Dermis microvascular lymphatic vessel endothelial cell (primary cell): Measurements from ENCODE around the gene TRIM8. TPM values are rescaled to one million over a fixed set of nuclear protein-coding genes. Genes with fewer than 3 reads are reported as not detected.

Source experiments
- DNase-seq, 2 donors: peaks; one replicate each; pipeline versions ENCODE4 v3.0.0 to v3.0.0-alpha.2; 2010; ENCODE audit warnings: low read depth in 2 of 2
- total RNA-seq: library from RNA; depleted of rRNA; stranded (reverse); fragments of >200 nt; gene quantifications from 2 replicates; pipeline ENCODE4 v1.2.1, GENCODE V29; 2014

TRIM8 gene, protein sequence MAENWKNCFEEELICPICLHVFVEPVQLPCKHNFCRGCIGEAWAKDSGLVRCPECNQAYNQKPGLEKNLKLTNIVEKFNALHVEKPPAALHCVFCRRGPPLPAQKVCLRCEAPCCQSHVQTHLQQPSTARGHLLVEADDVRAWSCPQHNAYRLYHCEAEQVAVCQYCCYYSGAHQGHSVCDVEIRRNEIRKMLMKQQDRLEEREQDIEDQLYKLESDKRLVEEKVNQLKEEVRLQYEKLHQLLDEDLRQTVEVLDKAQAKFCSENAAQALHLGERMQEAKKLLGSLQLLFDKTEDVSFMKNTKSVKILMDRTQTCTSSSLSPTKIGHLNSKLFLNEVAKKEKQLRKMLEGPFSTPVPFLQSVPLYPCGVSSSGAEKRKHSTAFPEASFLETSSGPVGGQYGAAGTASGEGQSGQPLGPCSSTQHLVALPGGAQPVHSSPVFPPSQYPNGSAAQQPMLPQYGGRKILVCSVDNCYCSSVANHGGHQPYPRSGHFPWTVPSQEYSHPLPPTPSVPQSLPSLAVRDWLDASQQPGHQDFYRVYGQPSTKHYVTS
- 38.4 and 82.4 TPM in 2 replicates for total RNA-seq

- peak in 1 of 2 donors; percentile 59 for DNase-seq
Measured at GRCh38 chr10:102644066-102644645, at the start of gene TRIM8. TSS of gene TRIM8 (plus strand) at chr10:102644479. CDS start at chr10:102644618, 139 bp downstream.

DNA sequence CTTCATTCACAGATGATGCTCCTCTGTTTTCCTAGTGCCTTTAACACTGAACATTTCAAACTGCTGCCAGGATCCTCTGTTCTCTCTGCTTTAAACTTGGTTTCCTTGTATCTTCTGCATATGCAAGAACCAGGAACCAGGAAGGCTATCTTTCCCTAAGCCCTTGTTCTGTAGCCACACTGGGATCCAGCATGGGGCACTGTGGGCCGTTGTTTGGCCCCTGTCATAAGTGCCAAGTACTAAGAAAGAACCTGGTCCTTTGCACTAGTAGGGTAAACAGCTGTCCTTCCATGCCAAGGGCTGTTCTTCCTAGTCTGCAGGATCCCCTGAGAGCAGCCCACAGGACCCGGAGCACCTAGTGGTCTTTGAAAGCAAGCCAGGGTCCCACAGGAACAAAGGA lies 49.0 kb upstream of the TRIM8 start:
- peak in 1 of 2 donors; percentile 41 for DNase-seq

- DNase-seq = no peak
Measured at GRCh38 chr10:102595897-102596296, 48.4 kb upstream of the TRIM8 start.

DNA sequence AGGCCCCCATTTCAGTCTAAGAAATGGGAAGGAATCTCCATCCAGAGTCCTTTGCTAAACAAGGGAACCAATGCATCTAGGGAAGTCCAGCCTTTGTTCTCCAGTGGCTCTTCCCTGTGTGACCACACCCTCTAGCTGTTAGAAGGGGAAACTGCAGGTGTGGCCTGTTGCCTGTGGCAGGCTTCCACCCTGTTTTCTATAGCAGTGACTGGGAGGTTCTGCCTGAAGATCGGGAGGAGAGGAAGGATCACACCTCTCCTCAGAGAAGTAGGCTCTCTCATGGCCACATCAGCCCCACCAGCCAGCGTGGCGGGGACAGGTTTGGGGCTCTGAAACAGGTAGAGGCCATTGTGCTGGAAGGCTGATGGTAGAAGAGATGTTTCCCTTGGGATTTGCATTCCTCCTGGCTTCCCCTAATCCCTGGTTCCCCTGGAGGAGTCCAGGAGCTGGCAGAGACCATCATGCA lies 47.7 kb upstream of the TRIM8 start:
- DNase-seq = peak in 1 of 2 donors; percentile 81

- peak in 1 of 2 donors; percentile 74 for DNase-seq
Measured at GRCh38 chr10:102597131-102597991, 46.9 kb upstream of the TRIM8 start.

GRCh38 chr10:102598243-102598642 lies 46.0 kb upstream of the TRIM8 start:
- peak in 1 of 2 donors; percentile 26 for DNase-seq

DNA sequence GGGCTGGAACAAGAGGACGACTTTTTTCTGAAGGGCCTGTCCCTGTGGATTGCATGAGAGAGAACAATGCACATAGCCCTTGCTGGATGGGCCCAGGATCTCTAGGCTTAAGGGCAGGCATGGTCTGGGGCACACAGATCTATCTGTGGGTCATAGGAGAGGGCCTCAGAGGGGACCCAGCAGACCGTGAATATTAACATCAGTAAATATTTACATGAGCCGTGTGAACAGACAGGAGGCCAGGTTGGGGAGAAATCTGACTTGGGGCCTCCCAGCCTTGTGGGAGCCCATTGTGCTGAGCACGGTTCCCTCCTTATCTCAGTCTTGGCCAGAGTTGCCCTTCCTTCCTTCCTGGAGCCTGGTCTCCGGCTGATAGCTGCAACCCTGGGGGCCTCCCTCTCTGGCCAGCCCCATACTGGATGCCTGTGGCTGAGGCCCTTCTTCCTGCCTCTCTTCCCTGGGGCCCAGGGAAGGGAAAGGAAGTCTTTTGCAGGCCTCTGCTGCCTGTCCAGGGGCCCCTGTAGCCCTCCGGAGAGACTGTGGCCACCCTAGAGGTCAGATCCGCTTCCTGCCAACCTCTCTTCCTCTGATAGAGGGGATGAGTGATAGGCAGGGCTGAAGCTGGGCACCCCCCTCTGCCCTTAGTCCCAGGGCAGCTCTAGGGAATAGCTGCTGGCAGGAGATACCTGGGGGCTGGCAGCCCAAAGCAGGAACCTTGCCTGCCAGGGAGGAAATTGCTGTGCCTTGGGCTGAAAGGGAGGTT lies 44.5 kb upstream of the TRIM8 start:
- peak; percentile 65 to 98 for DNase-seq

GRCh38 chr10:102600816-102601215 lies 43.5 kb upstream of the TRIM8 start:
- no peak for DNase-seq

DNA sequence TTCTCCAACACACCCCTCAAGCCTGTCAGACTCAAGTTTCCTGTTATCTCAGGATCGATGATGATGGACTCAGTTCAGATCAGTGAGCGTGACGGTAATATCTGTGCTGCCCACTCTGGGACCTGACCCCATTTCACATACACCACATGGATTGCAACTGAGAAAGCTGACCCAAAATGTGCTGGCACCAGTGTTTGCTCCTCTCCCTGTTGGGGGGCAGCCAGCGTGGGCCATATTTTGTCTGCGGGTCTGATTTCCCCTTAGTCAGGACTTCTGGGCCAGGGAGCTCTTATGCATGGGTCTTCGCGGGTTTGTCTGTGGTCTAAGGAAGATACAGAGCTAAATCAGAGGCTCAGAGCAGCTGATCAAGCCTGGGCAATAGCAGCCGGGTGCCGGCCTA lies 42.6 kb upstream of the TRIM8 start:
- DNase-seq = no peak

DNA sequence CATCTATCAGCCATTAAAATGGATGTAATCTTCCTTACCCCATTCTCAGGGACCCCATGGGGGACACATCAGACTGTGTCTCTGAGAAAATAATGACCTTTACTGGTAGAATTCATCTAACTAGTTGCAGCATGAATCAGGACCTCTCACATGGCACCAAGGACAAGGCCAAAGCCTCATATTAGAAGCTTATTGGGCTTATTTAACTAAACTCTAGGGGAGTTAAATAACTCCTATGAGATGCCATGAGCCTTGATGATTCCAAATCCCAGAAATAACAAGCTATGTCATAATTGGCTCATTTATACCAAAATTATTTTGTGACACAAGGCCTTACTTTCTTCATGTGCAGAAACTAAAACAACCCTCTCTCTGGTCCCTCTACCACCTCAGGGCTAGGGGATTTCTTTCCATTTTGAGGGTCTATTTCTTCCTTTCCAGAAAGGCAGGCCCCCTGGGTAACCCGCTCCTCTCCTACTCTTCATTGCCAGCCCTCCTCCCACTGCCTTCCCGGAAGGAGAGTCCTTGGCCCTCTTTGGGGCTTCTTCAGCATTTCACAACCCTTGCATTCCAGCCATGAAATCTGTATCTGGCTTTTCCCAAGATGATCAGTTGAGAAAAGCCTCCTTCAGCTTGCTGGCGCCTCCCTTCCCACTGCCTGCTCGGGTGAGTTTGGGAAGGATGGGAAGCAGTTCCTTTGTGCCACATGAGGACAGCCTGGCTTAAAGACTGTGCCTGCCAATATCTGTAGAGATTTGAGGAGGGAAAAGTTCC lies 41.8 kb upstream of the TRIM8 start:
- no peak for DNase-seq

DNA sequence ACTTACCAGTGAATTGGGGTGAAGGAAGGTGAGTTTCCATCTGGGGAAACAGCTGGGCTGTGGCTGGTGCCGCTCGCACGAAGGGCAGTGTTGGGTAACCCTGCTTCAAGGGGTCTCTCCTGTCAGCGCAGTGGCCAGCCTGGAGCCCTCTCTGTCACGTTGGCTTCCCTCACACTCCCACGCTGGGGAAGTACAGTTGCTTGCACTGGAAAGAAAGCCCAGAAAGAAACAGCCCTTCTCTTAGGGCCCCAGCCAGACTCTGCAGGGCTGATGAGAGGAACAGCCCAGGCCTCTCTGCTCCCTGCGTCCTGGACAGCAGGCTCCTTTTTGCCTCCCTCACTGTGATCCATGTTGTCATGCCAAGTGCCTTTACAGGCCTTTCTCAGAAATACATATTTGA lies 40.3 kb upstream of the TRIM8 start:
- peak in 1 of 2 donors; percentile 58 for DNase-seq

GRCh38 chr10:102604439-102604841 lies 39.8 kb upstream of the TRIM8 start:
- DNase-seq = peak in 1 of 2 donors; percentile 79

GRCh38 chr10:102605712-102606111 lies 38.6 kb upstream of the TRIM8 start:
- peak in 1 of 2 donors; percentile 11 for DNase-seq

DNA sequence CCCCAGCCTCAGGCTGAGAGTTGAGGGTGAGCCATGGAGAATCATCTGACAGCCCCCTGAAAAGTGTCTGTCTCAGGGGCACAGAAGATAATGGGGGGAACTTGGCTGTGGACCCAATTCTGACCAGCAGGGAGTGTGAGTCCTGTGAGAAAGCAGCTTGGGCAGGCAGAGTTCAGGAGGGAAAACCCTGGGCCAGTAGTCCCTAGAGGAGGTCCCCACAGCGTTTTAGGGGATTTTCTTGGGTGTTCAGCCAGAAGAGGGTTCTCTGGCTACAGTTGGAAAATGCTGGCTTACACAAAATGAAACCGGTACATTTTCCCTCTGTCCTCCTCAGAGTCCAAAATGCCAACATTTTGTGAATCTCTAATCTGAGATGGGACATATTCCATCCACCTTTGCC lies 35.8 kb upstream of the TRIM8 start:
- DNase-seq = no peak

- DNase-seq = peak; percentile 81 to 90
Measured at GRCh38 chr10:102610441-102610887, 33.8 kb upstream of the TRIM8 start.

GRCh38 chr10:102611514-102612087 lies 32.7 kb upstream of the TRIM8 start:
- DNase-seq = peak in 1 of 2 donors; percentile 86

DNA sequence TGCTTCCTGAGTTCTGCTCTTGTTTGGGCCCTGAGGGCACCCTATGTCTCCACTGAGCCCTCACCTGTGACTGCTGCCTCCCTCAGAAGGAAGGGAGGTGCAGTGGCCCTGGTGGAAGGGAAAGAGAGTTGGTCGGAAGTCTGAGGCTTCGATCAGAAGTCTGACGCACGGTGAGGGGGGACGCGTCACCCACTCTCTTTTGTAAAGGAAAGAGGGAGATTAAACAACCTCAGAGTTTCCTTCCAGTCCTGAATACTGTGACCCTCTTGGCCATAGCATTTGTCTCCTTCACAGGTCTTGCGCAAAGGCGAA lies 31.4 kb upstream of the TRIM8 start:
- peak in 1 of 2 donors; percentile 77 for DNase-seq

DNA sequence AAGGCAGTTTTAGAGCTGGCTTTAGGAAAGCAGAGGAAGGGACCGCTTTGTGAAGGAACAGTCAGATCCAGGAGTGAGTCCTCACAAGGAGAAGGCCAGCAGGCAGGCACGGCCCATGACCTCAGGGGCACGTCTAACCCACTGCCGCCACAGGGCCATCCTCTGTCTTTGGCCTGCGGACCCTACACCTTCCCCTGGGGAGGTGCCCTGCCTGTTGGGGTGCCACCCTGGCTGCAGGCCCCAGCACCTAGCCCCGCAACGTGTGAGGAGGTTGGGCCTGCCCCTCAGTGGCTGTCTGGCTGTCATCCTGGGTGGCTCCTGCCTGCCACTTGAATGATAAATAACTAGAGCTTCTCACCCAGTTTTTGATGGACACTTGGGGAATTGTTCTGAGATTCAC lies 31.0 kb upstream of the TRIM8 start:
- DNase-seq = no peak

GRCh38 chr10:102613785-102614184 lies 30.5 kb upstream of the TRIM8 start:
- no peak for DNase-seq

DNA sequence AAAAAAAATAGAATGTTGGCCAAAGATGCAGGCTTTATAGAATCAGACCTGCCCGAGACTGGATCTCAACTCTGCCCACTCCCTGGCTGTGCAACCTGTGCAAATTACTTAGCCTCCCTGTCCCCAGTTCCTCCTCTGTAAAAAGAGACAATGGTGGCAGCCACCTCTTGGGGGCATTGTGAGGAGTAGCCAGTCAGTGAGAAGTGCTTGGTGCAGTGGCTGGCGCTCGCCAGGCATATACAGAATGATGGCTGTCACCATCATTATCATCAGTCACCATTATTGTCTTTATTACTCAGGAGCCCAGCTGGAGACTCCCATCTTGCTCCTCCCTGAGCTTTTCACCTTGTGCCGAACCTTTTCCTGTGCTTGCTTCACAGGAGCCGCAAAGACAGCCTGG lies 29.4 kb upstream of the TRIM8 start:
- DNase-seq = no peak
